A673 (cell line): ENCODE results near the gene GDPD1. TPM values are rescaled to one million over a fixed set of nuclear protein-coding genes. Genes with fewer than 3 reads are reported as not detected.

Experiments
- BruUV-seq: library from RNA; stranded (reverse); fragments of 400-500 nt; replicated peaks from 2 replicates; lab custom pipeline; 2021; lab: Mats Ljungman, UMichigan
- CTCF ChIA-PET: fragments of 300-600 bp; sonication (Branson Sonifier 250); formaldehyde crosslinking; loops from one replicate; lab custom pipeline; 2022; ENCODE audit warnings: antibody characterized with exemption; lab: Charles Lee
- POLR2A ChIA-PET: fragments of 300-600 bp; sonication (Branson Sonifier 250); formaldehyde crosslinking; loops from one replicate; lab custom pipeline; 2022; ENCODE audit warnings: antibody characterized with exemption; ENCODE audit not compliant: low non-redundant PET; lab: Charles Lee
- DNase-seq: peaks from one replicate; pipeline ENCODE4 v3.0.0-alpha.2; 2015; ENCODE audit warnings: low spot score
- H3K27ac ChIP-seq: fragments of 200-600 bp; sonication (generic); 2 replicates; pipeline ENCODE4 v1.5.1; 2016; ENCODE audit warnings: mixed run types, low read depth, mild to moderate bottlenecking, mixed read lengths, antibody characterized with exemption, low read length; ENCODE audit not compliant: poor library complexity, severe bottlenecking
- H3K27me3 ChIP-seq: fragments of 200-600 bp; sonication (generic); replicated peaks from 2 replicates; pipeline ENCODE4 v1.6.1; 2017; ENCODE audit warnings: mixed run types, low read depth, mild to moderate bottlenecking, mixed read lengths, antibody characterized with exemption, low read length; ENCODE audit not compliant: insufficient read depth, poor library complexity
- H3K36me3 ChIP-seq: fragments of 200-600 bp; sonication (generic); 2 replicates; pipeline ENCODE4 v1.6.1; 2016; ENCODE audit warnings: mixed run types, mild to moderate bottlenecking, mixed read lengths, antibody characterized with exemption, low read length; ENCODE audit not compliant: insufficient read depth, poor library complexity, severe bottlenecking
- H3K4me1 ChIP-seq: fragments of 200-600 bp; sonication (generic); 2 replicates; pipeline ENCODE4 v1.6.1; 2017; ENCODE audit warnings: mixed run types, mild to moderate bottlenecking, mixed read lengths, antibody characterized with exemption, low read length; ENCODE audit not compliant: insufficient read depth, poor library complexity, severe bottlenecking
- H3K4me3 ChIP-seq: fragments of 200-600 bp; sonication (generic); 2 replicates; pipeline ENCODE4 v1.5.1; 2016; ENCODE audit warnings: low read depth, mixed run types, mild to moderate bottlenecking, mixed read lengths, low read length; ENCODE audit not compliant: poor library complexity, severe bottlenecking
- H3K9me3 ChIP-seq: fragments of 200-600 bp; sonication (generic); 2 replicates; pipeline ENCODE4 v1.6.1; 2016; ENCODE audit warnings: mixed run types, low read depth, mild to moderate bottlenecking, mixed read lengths, antibody characterized with exemption, low read length; ENCODE audit not compliant: poor library complexity, severe bottlenecking
- EZH2 ChIP-seq: fragments of 200-600 bp; sonication (generic); IDR thresholded peaks from 2 replicates; pipeline ENCODE4 v1.6.1; 2017; ENCODE audit warnings: borderline replicate concordance, low read depth, mild to moderate bottlenecking, mixed read lengths, antibody characterized with exemption, low read length; ENCODE audit not compliant: poor library complexity, severe bottlenecking
- intact Hi-C: fragments of 100-400 bp; cut with micrococcal nuclease; formaldehyde crosslinking; loops from one replicate; pipeline ENCODE4 v1.10.0; 2022; ENCODE audit not compliant: unreplicated experiment
- total RNA-seq: library from RNA; stranded (reverse); gene quantifications from 2 replicates; pipeline ENCODE4 v1.2.3, GENCODE V29; 2021
- TF ChIP-seq, protein P1 (sequence below): fragments of 300-800, 200-600 bp; sonication (generic); conservative IDR thresholded peaks from 2 replicates; pipeline ENCODE4 v1.5.1; 2017; ENCODE audit warnings: low read depth, mild to moderate bottlenecking, antibody characterized with exemption, low read length, moderate library complexity, mixed read lengths

GDPD1 gene
- total RNA-seq, 1 experiment from 2014 or later = 2.6 TPM

GRCh38 chr17:59257101-59257500, 36.8 kb downstream of the GDPD1 start:
- Histone ChIP-seq H3K27ac (no peak overlapping the region), H3K27me3 (no peaks in the 10 kb centered on the region), H3K36me3 (no peaks in the 10 kb centered on the region), H3K9me3 (no peaks in the 10 kb centered on the region), H3K4me3 (no peak overlapping the region), H3K4me1 (no peaks in the 10 kb centered on the region)
- POLR2A ChIA-PET = no interaction called here
- no peak for DNase-seq
- TF ChIP-seq, protein P1, sequence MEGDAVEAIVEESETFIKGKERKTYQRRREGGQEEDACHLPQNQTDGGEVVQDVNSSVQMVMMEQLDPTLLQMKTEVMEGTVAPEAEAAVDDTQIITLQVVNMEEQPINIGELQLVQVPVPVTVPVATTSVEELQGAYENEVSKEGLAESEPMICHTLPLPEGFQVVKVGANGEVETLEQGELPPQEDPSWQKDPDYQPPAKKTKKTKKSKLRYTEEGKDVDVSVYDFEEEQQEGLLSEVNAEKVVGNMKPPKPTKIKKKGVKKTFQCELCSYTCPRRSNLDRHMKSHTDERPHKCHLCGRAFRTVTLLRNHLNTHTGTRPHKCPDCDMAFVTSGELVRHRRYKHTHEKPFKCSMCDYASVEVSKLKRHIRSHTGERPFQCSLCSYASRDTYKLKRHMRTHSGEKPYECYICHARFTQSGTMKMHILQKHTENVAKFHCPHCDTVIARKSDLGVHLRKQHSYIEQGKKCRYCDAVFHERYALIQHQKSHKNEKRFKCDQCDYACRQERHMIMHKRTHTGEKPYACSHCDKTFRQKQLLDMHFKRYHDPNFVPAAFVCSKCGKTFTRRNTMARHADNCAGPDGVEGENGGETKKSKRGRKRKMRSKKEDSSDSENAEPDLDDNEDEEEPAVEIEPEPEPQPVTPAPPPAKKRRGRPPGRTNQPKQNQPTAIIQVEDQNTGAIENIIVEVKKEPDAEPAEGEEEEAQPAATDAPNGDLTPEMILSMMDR = no peak
- TF ChIP-seq EZH2 = no peak
- intact Hi-C loops = no loop called here
- CTCF ChIA-PET = no interaction called here
- BruUV-seq = no TSS peak

- TF ChIP-seq, protein P1 = no peak
- no peak for TF ChIP-seq EZH2
These were observed 40.4 kb downstream of the GDPD1 start for GRCh38 chr17:59260722-59261121.

GRCh38 chr17:59266745-59267144, 46.4 kb downstream of the GDPD1 start:
- no TSS peak for BruUV-seq
- Histone ChIP-seq H3K27me3 (no peaks in the 10 kb centered on the region), H3K36me3 (no peaks in the 10 kb centered on the region), H3K4me3 (no peak overlapping the region), H3K4me1 (no peaks in the 10 kb centered on the region), H3K9me3 (no peaks in the 10 kb centered on the region), H3K27ac (no peak overlapping the region)
- ChIA-PET POLR2A (no interaction called here), CTCF (no interaction called here)
- TF ChIP-seq, protein P1 = no peak
- TF ChIP-seq EZH2 = no peak
- no peak for DNase-seq
- intact Hi-C loops = no loop called here

More at GRCh38 chr17:59260722-59261121, 40.4 kb downstream of the GDPD1 start:
- intact Hi-C loops = no loop called here
- CTCF ChIA-PET = no interaction called here
- DNase-seq = no peak
- Histone ChIP-seq H3K27ac (no peak overlapping the region), H3K36me3 (no peaks in the 10 kb centered on the region), H3K9me3 (no peaks in the 10 kb centered on the region), H3K27me3 (no peaks in the 10 kb centered on the region), H3K4me1 (no peaks in the 10 kb centered on the region), H3K4me3 (no peak overlapping the region)
- no TSS peak for BruUV-seq
- POLR2A ChIA-PET = no interaction called here
